ENCODE results near the gene MMP17.

MMP17 gene

DNA sequence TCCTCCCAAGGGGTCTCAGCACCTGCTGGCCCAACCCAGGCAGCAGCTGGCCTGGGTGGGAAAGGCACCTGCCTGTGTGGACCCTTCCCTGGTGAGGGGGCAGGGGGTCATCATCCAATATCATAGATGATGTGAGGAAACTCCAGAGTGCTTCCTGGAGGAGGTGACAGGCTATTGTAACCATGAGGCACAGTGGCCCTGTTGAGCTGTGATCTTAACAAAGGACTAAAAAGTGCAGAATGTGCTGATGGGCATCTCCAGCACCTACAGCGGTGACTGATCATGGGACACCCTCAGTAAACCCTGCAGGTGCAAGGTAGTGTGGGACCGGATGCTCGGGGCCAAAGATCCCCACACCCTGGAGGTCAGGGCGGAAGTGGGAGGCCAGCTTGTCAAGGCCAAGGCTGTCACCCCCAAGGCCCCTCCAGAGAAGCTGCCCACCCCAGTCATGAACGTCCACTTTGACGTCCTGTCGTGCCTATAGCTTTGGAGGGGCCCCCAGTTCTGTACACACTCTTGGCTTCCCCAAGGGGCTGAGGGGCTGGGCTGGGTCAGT lies 7.5 kb downstream of the MMP17 start:
- Histone ChIP-seq H3K4me3 (ENCODE audit: insufficient read depth, low read depth, low read length, poor library complexity, severe bottlenecking) (no peak overlapping the region), H3K27ac (ENCODE audit: insufficient read depth, low read length, poor library complexity, severe bottlenecking) (no peak overlapping the region), H3K36me3 (ENCODE audit: control insufficient read depth, insufficient read depth, low read length) (no peaks in the 10 kb centered on the region), H3K4me1 (ENCODE audit: control insufficient read depth, insufficient read depth, low read length, poor library complexity, severe bottlenecking) (peaks cover 4% of the 10 kb centered on the region), H3K27me3 (replicated peaks; ENCODE audit: control insufficient read depth, insufficient read depth, low read length, poor library complexity, severe bottlenecking) (peaks cover 2% of the 10 kb centered on the region), H3K9me3 (ENCODE audit: control insufficient read depth, low read length) (no peaks in the 10 kb centered on the region)
- DNase-seq: no peak

DNA sequence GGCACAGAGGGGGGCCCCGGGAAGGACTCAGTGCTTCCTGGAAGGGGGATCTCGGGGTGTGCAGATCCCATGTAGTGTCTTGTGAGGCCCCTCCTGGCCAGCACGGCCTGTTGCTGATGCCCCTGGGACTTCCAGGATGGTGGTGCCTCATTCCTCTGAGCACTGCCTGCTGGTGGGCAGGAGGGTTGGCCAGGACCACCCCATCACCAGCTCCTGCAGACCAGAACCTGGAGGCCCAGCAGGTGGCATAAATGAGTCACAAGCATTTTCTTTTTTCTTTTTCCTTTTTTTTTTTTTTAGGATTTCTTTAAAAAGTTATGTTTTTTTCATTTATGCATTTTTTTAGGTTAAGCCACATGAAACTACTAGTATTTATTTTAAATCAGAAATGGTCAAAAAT lies 8.0 kb downstream of the MMP17 start:
- H3K36me3 ChIP-seq (ENCODE audit: control insufficient read depth, insufficient read depth, low read length): no peaks in the 10 kb centered on the region
- H3K27ac ChIP-seq (ENCODE audit: insufficient read depth, low read length, poor library complexity, severe bottlenecking): no peak overlapping the region
- H3K9me3 ChIP-seq (ENCODE audit: control insufficient read depth, low read length): no peaks in the 10 kb centered on the region
- H3K27me3 ChIP-seq (replicated peaks; ENCODE audit: control insufficient read depth, insufficient read depth, low read length, poor library complexity, severe bottlenecking): no peaks in the 10 kb centered on the region
- H3K4me3 ChIP-seq (ENCODE audit: insufficient read depth, low read depth, low read length, poor library complexity, severe bottlenecking): no peak overlapping the region
- no peak for DNase-seq
- no peaks in the 10 kb centered on the region for H3K4me1 ChIP-seq (ENCODE audit: control insufficient read depth, insufficient read depth, low read length, poor library complexity, severe bottlenecking)

DNA sequence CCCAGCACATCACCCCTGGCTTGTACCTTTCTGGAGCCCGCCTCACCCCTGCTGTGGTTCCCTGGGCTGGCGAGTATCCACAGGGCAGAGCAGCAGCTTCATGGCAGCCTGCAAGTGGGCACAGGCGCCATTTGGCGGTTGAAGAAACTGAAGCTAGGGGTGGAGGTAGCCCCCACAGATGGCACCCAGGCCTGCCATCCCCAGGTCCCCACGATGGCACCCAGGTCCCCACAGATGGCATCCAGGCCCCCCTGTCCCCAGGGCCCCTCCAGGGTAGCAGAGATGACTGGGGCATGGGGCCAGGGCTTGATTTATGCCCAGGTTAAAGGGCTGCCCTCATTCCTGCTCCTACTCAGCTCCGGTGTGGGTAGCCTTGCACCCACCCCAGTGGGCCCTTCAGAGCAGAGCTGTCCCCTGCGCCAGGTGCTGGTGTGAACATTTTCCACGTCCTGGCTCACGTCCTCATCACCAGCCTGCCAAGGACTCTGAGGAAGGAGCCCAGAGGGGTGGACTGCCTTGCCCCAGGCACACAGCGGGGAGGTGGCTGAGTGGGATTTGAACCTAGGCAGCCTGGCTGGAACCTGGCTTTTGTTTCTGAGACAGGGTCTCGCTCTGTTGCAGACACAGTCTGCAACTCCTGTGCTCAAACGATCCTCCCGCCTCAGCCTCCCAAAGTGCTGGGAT lies 8.7 kb downstream of the MMP17 start:
- Histone ChIP-seq H3K4me1 (ENCODE audit: control insufficient read depth, insufficient read depth, low read length, poor library complexity, severe bottlenecking) (no peaks in the 10 kb centered on the region), H3K4me3 (ENCODE audit: insufficient read depth, low read depth, low read length, poor library complexity, severe bottlenecking) (no peak overlapping the region), H3K9me3 (ENCODE audit: control insufficient read depth, low read length) (no peaks in the 10 kb centered on the region), H3K36me3 (ENCODE audit: control insufficient read depth, insufficient read depth, low read length) (no peaks in the 10 kb centered on the region), H3K27ac (ENCODE audit: insufficient read depth, low read length, poor library complexity, severe bottlenecking) (no peak overlapping the region), H3K27me3 (replicated peaks; ENCODE audit: control insufficient read depth, insufficient read depth, low read length, poor library complexity, severe bottlenecking) (no peaks in the 10 kb centered on the region)
- no peak for DNase-seq

DNA sequence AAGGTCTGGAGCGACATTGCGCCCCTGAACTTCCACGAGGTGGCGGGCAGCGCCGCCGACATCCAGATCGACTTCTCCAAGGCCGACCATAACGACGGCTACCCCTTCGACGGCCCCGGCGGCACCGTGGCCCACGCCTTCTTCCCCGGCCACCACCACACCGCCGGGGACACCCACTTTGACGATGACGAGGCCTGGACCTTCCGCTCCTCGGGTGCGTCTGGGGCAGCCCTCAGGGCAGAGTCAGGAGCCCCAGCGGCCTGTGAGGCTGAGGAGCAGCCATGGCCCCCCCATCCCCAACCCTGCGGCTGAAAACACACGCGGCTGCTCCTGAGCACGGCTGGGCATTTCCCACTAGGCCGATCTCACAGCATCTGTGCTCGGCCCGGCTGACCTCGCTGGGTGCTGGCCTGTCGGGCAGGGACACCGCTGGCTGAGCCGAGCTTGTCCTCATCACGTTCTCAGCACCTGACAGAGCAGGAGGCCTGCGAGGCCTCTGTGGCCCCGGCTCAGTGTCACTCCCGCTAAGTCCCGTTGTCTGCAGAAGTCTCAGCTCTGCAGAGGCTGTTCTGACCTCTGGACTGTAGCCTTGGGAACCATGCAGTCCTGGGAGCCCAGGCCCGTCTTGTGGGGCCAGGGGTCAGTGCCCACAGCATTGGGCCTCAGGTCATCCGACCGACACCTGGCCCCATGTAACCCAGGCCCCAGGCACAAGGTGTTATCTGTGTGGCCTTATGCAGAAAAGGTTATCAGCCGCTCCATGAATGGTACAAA lies 12.6 kb downstream of the MMP17 start:
- Histone ChIP-seq H3K4me1 (ENCODE audit: control insufficient read depth, insufficient read depth, low read length, poor library complexity, severe bottlenecking) (no peaks in the 10 kb centered on the region), H3K9me3 (ENCODE audit: control insufficient read depth, low read length) (no peaks in the 10 kb centered on the region), H3K4me3 (ENCODE audit: insufficient read depth, low read depth, low read length, poor library complexity, severe bottlenecking) (no peak overlapping the region), H3K27me3 (replicated peaks; ENCODE audit: control insufficient read depth, insufficient read depth, low read length, poor library complexity, severe bottlenecking) (no peaks in the 10 kb centered on the region), H3K27ac (ENCODE audit: insufficient read depth, low read length, poor library complexity, severe bottlenecking) (no peak overlapping the region), H3K36me3 (ENCODE audit: control insufficient read depth, insufficient read depth, low read length) (no peaks in the 10 kb centered on the region)
- no peak for DNase-seq

DNA sequence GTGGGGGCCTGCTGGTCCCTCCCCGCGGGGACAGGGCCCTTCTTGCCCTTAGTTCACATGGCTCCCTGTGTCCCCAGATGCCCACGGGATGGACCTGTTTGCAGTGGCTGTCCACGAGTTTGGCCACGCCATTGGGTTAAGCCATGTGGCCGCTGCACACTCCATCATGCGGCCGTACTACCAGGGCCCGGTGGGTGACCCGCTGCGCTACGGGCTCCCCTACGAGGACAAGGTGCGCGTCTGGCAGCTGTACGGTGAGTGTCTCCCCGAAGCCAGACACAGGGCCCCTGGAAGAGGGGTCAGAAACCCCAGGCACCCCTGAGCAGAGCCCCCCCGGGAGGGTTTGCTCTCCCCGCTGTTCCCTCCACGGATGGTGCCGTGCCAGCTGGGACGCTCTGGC lies 13.4 kb downstream of the MMP17 start:
- no peaks in the 10 kb centered on the region for H3K36me3 ChIP-seq (ENCODE audit: control insufficient read depth, insufficient read depth, low read length)
- no peak overlapping the region for H3K4me3 ChIP-seq (ENCODE audit: insufficient read depth, low read depth, low read length, poor library complexity, severe bottlenecking)
- no peaks in the 10 kb centered on the region for H3K9me3 ChIP-seq (ENCODE audit: control insufficient read depth, low read length)
- DNase-seq: no peak
- H3K4me1 ChIP-seq (ENCODE audit: control insufficient read depth, insufficient read depth, low read length, poor library complexity, severe bottlenecking): no peaks in the 10 kb centered on the region
- H3K27ac ChIP-seq (ENCODE audit: insufficient read depth, low read length, poor library complexity, severe bottlenecking): no peak overlapping the region
- H3K27me3 ChIP-seq (replicated peaks; ENCODE audit: control insufficient read depth, insufficient read depth, low read length, poor library complexity, severe bottlenecking): no peaks in the 10 kb centered on the region

DNA sequence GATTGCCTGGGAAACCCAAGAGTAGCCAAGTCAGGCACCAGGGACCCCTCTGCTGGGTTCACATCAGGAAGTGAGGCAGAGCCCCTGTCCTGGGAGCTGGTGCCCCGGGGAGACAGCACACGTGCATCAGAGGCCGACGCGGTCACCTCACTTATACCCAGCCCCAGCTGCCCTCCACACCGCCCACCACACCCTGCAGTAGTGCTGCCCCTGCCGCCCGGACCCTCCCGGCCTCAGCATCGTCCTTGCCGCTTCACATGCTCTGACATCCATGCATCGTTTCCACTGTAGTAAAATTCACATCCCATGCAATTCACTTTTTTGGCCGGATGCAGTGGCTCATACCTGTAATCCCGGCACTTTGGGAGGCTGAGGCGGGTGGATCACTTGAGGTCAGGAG lies 14.0 kb downstream of the MMP17 start:
- no peaks in the 10 kb centered on the region for H3K27me3 ChIP-seq (replicated peaks; ENCODE audit: control insufficient read depth, insufficient read depth, low read length, poor library complexity, severe bottlenecking)
- no peaks in the 10 kb centered on the region for H3K4me1 ChIP-seq (ENCODE audit: control insufficient read depth, insufficient read depth, low read length, poor library complexity, severe bottlenecking)
- no peak overlapping the region for H3K4me3 ChIP-seq (ENCODE audit: insufficient read depth, low read depth, low read length, poor library complexity, severe bottlenecking)
- no peak overlapping the region for H3K27ac ChIP-seq (ENCODE audit: insufficient read depth, low read length, poor library complexity, severe bottlenecking)
- H3K36me3 ChIP-seq (ENCODE audit: control insufficient read depth, insufficient read depth, low read length): no peaks in the 10 kb centered on the region
- DNase-seq: no peak
- H3K9me3 ChIP-seq (ENCODE audit: control insufficient read depth, low read length): no peaks in the 10 kb centered on the region

DNA sequence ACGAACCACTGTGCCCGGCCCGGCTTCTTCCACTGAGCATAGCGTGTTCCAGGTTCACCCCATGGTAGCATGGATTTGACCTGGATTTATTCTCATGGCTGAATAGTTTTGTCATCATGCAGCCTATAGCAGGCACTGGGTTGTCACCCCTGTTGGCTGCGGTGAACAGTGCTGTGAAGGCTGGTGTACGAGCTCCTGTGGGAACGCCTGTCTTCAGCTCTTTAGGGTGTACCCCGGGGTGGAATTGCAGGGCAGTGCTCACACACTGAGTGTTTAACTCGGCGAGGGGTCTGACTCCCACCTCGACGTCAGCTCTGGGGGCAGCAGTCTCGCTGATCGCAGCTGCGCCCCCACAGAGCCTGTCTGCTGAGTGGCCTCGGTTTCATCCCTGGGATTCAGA lies 15.3 kb downstream of the MMP17 start:
- H3K9me3 ChIP-seq (ENCODE audit: control insufficient read depth, low read length): no peaks in the 10 kb centered on the region
- H3K27me3 ChIP-seq (replicated peaks; ENCODE audit: control insufficient read depth, insufficient read depth, low read length, poor library complexity, severe bottlenecking): no peaks in the 10 kb centered on the region
- DNase-seq: no peak
- no peaks in the 10 kb centered on the region for H3K36me3 ChIP-seq (ENCODE audit: control insufficient read depth, insufficient read depth, low read length)
- no peak overlapping the region for H3K4me3 ChIP-seq (ENCODE audit: insufficient read depth, low read depth, low read length, poor library complexity, severe bottlenecking)
- no peak overlapping the region for H3K27ac ChIP-seq (ENCODE audit: insufficient read depth, low read length, poor library complexity, severe bottlenecking)
- no peaks in the 10 kb centered on the region for H3K4me1 ChIP-seq (ENCODE audit: control insufficient read depth, insufficient read depth, low read length, poor library complexity, severe bottlenecking)

DNA sequence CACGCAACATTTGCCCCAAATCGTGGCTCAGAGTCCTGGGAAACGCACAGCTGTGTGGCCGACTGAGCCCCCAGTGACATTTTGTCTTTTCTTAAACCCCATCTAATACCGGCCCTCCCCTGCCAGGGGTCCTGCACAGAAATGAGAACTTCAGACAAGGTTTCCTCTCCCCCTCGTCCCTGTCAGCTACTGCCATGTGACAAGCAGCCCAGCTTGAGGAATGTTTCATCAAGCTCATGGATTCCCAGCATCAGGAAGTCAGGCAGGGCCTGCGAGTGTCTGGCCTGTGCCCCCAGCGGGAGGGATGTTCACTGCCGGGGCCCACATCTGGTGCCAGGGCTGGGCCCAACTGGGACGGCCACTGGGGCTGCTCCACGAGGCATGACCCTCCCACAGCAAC lies 15.9 kb downstream of the MMP17 start:
- Histone ChIP-seq H3K36me3 (ENCODE audit: control insufficient read depth, insufficient read depth, low read length) (no peaks in the 10 kb centered on the region), H3K4me3 (ENCODE audit: insufficient read depth, low read depth, low read length, poor library complexity, severe bottlenecking) (no peak overlapping the region)
- no peak for DNase-seq

DNA sequence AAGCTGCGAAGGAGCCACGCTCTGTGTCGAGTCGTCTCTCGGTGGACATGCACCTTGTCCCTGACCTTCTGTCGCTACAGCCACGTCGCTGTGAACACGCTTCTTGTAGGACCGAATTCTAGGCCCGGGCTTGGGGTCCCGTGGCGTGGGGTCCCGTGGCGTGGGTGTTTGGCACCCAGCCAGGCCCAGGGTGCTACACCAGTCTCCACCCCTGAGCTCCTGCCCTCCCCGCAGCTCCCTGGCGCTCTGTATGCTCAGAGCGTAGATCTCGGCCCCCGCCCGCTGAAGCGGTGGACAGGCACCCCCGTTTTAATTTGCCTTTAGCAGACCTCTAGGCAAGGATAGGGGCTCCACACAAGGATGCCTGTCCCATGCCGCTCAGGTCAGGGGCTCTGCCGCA lies 16.5 kb downstream of the MMP17 start:
- Histone ChIP-seq H3K4me1 (ENCODE audit: control insufficient read depth, insufficient read depth, low read length, poor library complexity, severe bottlenecking) (no peaks in the 10 kb centered on the region), H3K9me3 (ENCODE audit: control insufficient read depth, low read length) (no peaks in the 10 kb centered on the region), H3K27ac (ENCODE audit: insufficient read depth, low read length, poor library complexity, severe bottlenecking) (no peak overlapping the region), H3K4me3 (ENCODE audit: insufficient read depth, low read depth, low read length, poor library complexity, severe bottlenecking) (no peak overlapping the region), H3K27me3 (replicated peaks; ENCODE audit: control insufficient read depth, insufficient read depth, low read length, poor library complexity, severe bottlenecking) (no peaks in the 10 kb centered on the region), H3K36me3 (ENCODE audit: control insufficient read depth, insufficient read depth, low read length) (no peaks in the 10 kb centered on the region)
- DNase-seq: no peak

More for the DNA sequence above, 15.9 kb downstream of the MMP17 start:
- H3K4me1 ChIP-seq (ENCODE audit: control insufficient read depth, insufficient read depth, low read length, poor library complexity, severe bottlenecking): no peaks in the 10 kb centered on the region
- no peaks in the 10 kb centered on the region for H3K9me3 ChIP-seq (ENCODE audit: control insufficient read depth, low read length)
- H3K27me3 ChIP-seq (replicated peaks; ENCODE audit: control insufficient read depth, insufficient read depth, low read length, poor library complexity, severe bottlenecking): no peaks in the 10 kb centered on the region
- no peak overlapping the region for H3K27ac ChIP-seq (ENCODE audit: insufficient read depth, low read length, poor library complexity, severe bottlenecking)

DNA sequence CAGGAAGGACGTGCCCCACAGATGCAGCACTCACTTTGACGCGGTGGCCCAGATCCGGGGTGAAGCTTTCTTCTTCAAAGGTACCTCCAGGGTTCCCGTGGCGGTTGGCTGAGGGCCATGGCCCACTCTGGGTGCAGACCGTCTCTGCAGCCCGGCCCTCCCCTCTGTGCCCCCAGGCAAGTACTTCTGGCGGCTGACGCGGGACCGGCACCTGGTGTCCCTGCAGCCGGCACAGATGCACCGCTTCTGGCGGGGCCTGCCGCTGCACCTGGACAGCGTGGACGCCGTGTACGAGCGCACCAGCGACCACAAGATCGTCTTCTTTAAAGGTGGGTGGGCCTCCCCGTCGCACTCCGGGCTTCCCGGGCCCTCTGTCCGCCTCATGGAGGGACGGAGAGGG lies 16.9 kb downstream of the MMP17 start:
- Histone ChIP-seq H3K4me3 (ENCODE audit: insufficient read depth, low read depth, low read length, poor library complexity, severe bottlenecking) (no peak overlapping the region), H3K36me3 (ENCODE audit: control insufficient read depth, insufficient read depth, low read length) (no peaks in the 10 kb centered on the region), H3K27ac (ENCODE audit: insufficient read depth, low read length, poor library complexity, severe bottlenecking) (no peak overlapping the region), H3K4me1 (ENCODE audit: control insufficient read depth, insufficient read depth, low read length, poor library complexity, severe bottlenecking) (no peaks in the 10 kb centered on the region), H3K9me3 (ENCODE audit: control insufficient read depth, low read length) (no peaks in the 10 kb centered on the region), H3K27me3 (replicated peaks; ENCODE audit: control insufficient read depth, insufficient read depth, low read length, poor library complexity, severe bottlenecking) (no peaks in the 10 kb centered on the region)
- no peak for DNase-seq
